HepG2 (cell line): ENCODE results near the gene CXCR5. TPM values are rescaled to one million over a fixed set of nuclear protein-coding genes. Genes with fewer than 3 reads are reported as not detected.

Experiments used
- CBX2 ChIP-seq, 2 experiments: fragments of 200-600 bp in 1 of 2; sonication (generic); formaldehyde crosslinking in 1 of 2; IDR thresholded peaks; 2 replicates each; pipeline versions ENCODE4 v1.7.0 to v1.8.1; 2018 to 2022; ENCODE audit warnings: low read depth in 2 of 2, low read length in 1 of 2, mild to moderate bottlenecking in 1 of 2, missing genetic modification reagents in 1 of 2
- CENPT ChIP-seq: sonication (generic); formaldehyde crosslinking; IDR thresholded peaks from 2 replicates; pipeline ENCODE4 v1.8.0; 2022; ENCODE audit warnings: low read depth, mild to moderate bottlenecking, moderate library complexity, missing genetic modification reagents
- EP300 ChIP-seq, 3 experiments: sonication (generic) in 1 of 3; formaldehyde crosslinking in 1 of 3; IDR thresholded peaks; 2 replicates each; pipeline versions ENCODE4 v1.5.1 to v1.6.1; 2011 to 2020; ENCODE audit warnings: low read depth in 2 of 3, low read length in 2 of 3, borderline replicate concordance in 1 of 3, improper control_type of control experiment in 1 of 3, mild to moderate bottlenecking in 1 of 3, missing genetic modification reagents in 1 of 3, moderate library complexity in 1 of 3
- PATZ1 ChIP-seq: sonication (generic); formaldehyde crosslinking; IDR thresholded peaks from 2 replicates; pipeline ENCODE4 v1.4.0; 2020; ENCODE audit warnings: missing genetic modification reagents
- PLSCR1 ChIP-seq: sonication (generic); formaldehyde crosslinking; IDR thresholded peaks from 2 replicates; pipeline ENCODE4 v1.5.0; 2020; ENCODE audit warnings: missing genetic modification reagents, mild to moderate bottlenecking, borderline replicate concordance
- PRDM10 ChIP-seq: sonication (generic); formaldehyde crosslinking; IDR thresholded peaks from 2 replicates; pipeline ENCODE4 v1.4.0; 2020; ENCODE audit warnings: low read depth, missing genetic modification reagents
- TEF ChIP-seq: sonication (generic); formaldehyde crosslinking; IDR thresholded peaks from 2 replicates; pipeline ENCODE4 v1.5.0; 2020; ENCODE audit warnings: missing genetic modification reagents
- ZBTB26 ChIP-seq: IDR thresholded peaks from 2 replicates; pipeline ENCODE4 v1.6.1; 2016; ENCODE audit warnings: missing compliant biosample characterization, missing genetic modification reagents, borderline replicate concordance
- ZNF740 ChIP-seq: sonication (generic); formaldehyde crosslinking; IDR thresholded peaks from 2 replicates; pipeline ENCODE4 v1.4.0; 2020; ENCODE audit warnings: missing genetic modification reagents
- ZNF770 ChIP-seq: sonication (generic); formaldehyde crosslinking; IDR thresholded peaks from 2 replicates; pipeline ENCODE4 v1.5.0; 2020; ENCODE audit warnings: mild to moderate bottlenecking, missing genetic modification reagents
- polyA plus RNA-seq, 8 experiments: library from polyadenylated mRNA; depleted of rRNA in 3 of 8; stranded (reverse) in 7 of 8; unstranded in 1 of 8; fragments of >200 nt; fragmentation: Illumina TruSeq in 4 of 8; extraction: Trizol in 4 of 8; gene quantifications; 2 replicates each; pipeline versions ENCODE4 v1.2.1 to v1.2.3, GENCODE V29; 2011 to 2016; ENCODE audit warnings: low read depth in 4 of 8, missing spikeins in 1 of 8, mixed read lengths in 1 of 8; ENCODE audit not compliant: insufficient read depth in 1 of 8
- total RNA-seq, 5 experiments: library from RNA; depleted of rRNA; stranded (reverse); fragments of >200 nt; fragmentation: Illumina TruSeq; extraction: Trizol; gene quantifications; 2 replicates each; pipeline ENCODE4 v1.2.3, GENCODE V29; 2016; ENCODE audit warnings: low read depth in 1 of 5

The CXCR5 gene
- total and polyA plus RNA-seq, 2 of the 13 experiments (the other 11 are each of a cell fraction or from before 2014, with no cell fraction given): not detected

- TF ChIP-seq ZNF770 (CRISPR knock-in tag) (no peak), PATZ1 (CRISPR knock-in tag) (peak; percentile 71), PRDM10 (CRISPR knock-in tag) (0 out of 2 replicates have a peak, but pooled peaks have one; percentile 24), ZBTB26 (CRISPR knock-in tag) (peak; percentile 45; the same call in 1 of the 2 replicates), ZNF740 (no peak), CENPT (no peak), EP300 (IDR thresholded peaks at IDR 0.05; ENCODE audit: low read depth in 2 of 2, low read length in 2 of 2) (no peak), EP300 (CRISPR knock-in tag; IDR thresholded peaks at IDR 0.05; ENCODE audit: borderline replicate concordance) (peak; percentile 43; the same call in 1 of the 2 replicates), TEF (CRISPR knock-in tag) (no peak), PLSCR1 (CRISPR knock-in tag) (no peak), CBX2 (IDR thresholded peaks at IDR 0.05; ENCODE audit: low read depth, low read length) (no peak), CBX2 (CRISPR knock-in tag; IDR thresholded peaks at IDR 0.05; ENCODE audit: low read depth) (no peak)
Measured at GRCh38 chr11:118907051-118908042, 23.7 kb downstream of the CXCR5 start (continued).
